Measurements from ENCODE around the gene ELFN2.

Gene ELFN2

DNA sequence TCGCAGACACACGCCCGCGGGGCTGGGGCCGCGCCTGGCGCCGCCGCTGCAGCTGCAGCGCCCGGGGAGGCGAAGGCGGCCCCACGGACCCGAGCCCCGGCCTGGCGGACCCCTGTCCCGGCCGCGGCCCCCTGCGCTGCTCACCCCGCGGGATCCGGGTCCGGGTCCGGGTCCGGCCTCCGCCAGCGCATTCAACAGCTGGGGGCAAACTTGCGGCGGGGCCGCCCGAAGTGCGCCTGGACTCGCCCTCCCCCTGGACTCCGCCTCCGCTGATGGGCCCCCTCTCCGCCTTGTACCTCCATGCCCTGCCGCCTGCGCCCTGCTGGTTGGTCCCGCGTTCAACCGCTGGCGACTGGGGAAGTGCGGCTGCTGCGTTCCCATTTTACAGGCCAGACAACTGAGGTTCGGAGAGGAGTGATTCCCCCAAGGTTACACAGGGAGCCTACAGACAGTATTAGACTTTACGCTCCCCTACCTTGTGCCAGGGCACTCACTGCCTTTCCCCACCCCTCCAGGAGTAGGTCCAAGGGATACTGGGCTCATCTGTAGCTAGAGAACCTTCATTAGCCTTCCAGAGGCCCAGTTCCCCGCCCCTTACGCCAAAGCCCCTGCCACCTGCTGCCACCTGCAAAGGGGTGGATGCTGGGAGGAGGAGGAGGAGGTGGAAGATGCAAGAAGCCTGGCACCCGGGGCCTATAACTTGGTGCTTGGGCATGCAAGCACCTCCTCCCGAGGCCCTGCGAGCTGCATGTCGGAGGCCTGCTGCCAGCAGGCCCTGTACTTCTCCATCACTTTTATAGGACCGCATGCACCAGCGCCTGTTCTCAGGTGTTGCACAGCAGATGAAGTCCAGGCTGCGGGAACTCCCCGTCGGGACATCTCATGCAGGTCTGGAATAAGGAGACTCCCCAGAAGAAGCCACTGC, 694 bp upstream of the ELFN2 start:
- no peak overlapping the region for H2BK120ac ChIP-seq (ENCODE audit: low read depth, low read length)
- H3K4ac ChIP-seq (ENCODE audit: low read length) = no peak overlapping the region
- H3K4me3 ChIP-seq (ENCODE audit: low read length in 2 of 2) = peak overlapping the region in 1 of 2 donors; percentile 75
- H3K79me1 ChIP-seq (ENCODE audit: low read depth, low read length) = no peaks in the 10 kb centered on the region
- H3K14ac ChIP-seq (ENCODE audit: low read length) = peak overlapping the region; percentile 57
- no peak overlapping the region for H2BK15ac ChIP-seq (ENCODE audit: low read length)
- H3K36me3 ChIP-seq (replicated peaks in 1 of 2; ENCODE audit: control insufficient read depth in 2 of 2, insufficient read depth in 2 of 2, low read length in 2 of 2) = no peaks in the 10 kb centered on the region
- H3K9me3 ChIP-seq (replicated peaks in 1 of 2; ENCODE audit: control insufficient read depth in 2 of 2, insufficient read depth in 1 of 2, low read depth in 1 of 2, low read length in 2 of 2) = peaks cover 0 to 5% of the 10 kb centered on the region in 2 donors
- peak overlapping the region; percentile 78 for H3K9ac ChIP-seq (ENCODE audit: low read depth, low read length, poor library complexity)
- H3K4me1 ChIP-seq (ENCODE audit: control insufficient read depth in 2 of 2, insufficient read depth in 1 of 2, low read depth in 1 of 2, low read length in 2 of 2) = peaks cover 7 to 12% of the 10 kb centered on the region in 2 donors
- H3K27ac ChIP-seq (replicated peaks; ENCODE audit: low read length) = no peak overlapping the region
- H2AK5ac ChIP-seq (ENCODE audit: low read depth, low read length) = peak overlapping the region; percentile 44
- H4K91ac ChIP-seq (ENCODE audit: low read depth, low read length, poor library complexity) = no peak overlapping the region
- peak overlapping the region; percentile 45 for H2AFZ ChIP-seq (ENCODE audit: low read length)
- H3K18ac ChIP-seq (ENCODE audit: low read length) = peak overlapping the region; percentile 93
- DNase-seq (ENCODE audit: low spot score) = no peak
- H2BK5ac ChIP-seq (ENCODE audit: low read length) = no peak overlapping the region
- peaks cover 23 to 94% (median 55%) of the 10 kb centered on the region in 3 experiments for H3K27me3 ChIP-seq (ENCODE audit: control insufficient read depth in 3 of 3, insufficient read depth in 3 of 3, low read depth in 1 of 3, low read length in 3 of 3)
- WGBS, 2 donors (ENCODE audit: extremely low coverage in 2 of 2, insufficient read length in 2 of 2, insufficient replicate concordance in 1 of 2) = no CpG with 5 or more reads among the region's 59 CpGs
- H4K8ac ChIP-seq (ENCODE audit: low read depth, low read length) = no peak overlapping the region
- H3K4me2 ChIP-seq (ENCODE audit: insufficient read depth, low read length, poor library complexity, severe bottlenecking) = peak overlapping the region; percentile 78
- H2BK12ac ChIP-seq (ENCODE audit: low read length) = no peak overlapping the region
- H3K23ac ChIP-seq (ENCODE audit: low read depth, low read length, poor library complexity) = peak overlapping the region; percentile 45

DNA sequence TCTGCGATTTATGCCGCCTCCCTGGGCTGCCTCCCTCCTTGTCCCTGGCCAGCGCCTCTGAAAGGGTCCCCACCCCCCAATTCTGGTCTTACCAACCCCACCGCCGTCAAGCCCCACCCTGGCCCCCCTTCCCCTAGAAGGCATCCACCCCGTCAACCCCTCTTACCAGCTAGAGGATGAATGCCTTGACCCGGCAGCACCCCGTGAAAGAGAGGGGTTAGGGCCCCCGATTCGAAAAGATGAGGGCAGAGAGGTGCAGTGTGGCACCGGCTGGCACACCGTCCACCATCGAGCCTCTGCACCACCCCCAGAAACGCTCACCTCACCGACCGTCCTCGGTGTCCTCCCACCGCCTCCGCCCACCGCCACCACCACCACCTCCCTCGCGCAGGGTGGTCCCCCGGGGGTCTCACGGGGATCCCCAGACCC, 559 bp downstream of the ELFN2 start:
- Histone ChIP-seq H3K4me1 (ENCODE audit: control insufficient read depth in 2 of 2, insufficient read depth in 1 of 2, low read depth in 1 of 2, low read length in 2 of 2) (peaks cover 7 to 8% of the 10 kb centered on the region in 2 donors), H4K91ac (ENCODE audit: low read depth, low read length, poor library complexity) (no peak overlapping the region), H3K4me2 (ENCODE audit: insufficient read depth, low read length, poor library complexity, severe bottlenecking) (peak overlapping the region; percentile 78), H2BK15ac (ENCODE audit: low read length) (no peak overlapping the region), H3K4ac (ENCODE audit: low read length) (no peak overlapping the region), H4K8ac (ENCODE audit: low read depth, low read length) (no peak overlapping the region), H3K18ac (ENCODE audit: low read length) (peak overlapping the region; percentile 89), H3K9me3 (replicated peaks in 1 of 2; ENCODE audit: control insufficient read depth in 2 of 2, insufficient read depth in 1 of 2, low read depth in 1 of 2, low read length in 2 of 2) (no peaks in the 10 kb centered on the region), H3K36me3 (replicated peaks in 1 of 2; ENCODE audit: control insufficient read depth in 2 of 2, insufficient read depth in 2 of 2, low read length in 2 of 2) (no peaks in the 10 kb centered on the region), H2BK120ac (ENCODE audit: low read depth, low read length) (no peak overlapping the region), H2AK5ac (ENCODE audit: low read depth, low read length) (peak overlapping the region; percentile 85), H3K14ac (ENCODE audit: low read length) (no peak overlapping the region), H2AFZ (ENCODE audit: low read length) (peak overlapping the region; percentile 45), H3K79me1 (ENCODE audit: low read depth, low read length) (no peaks in the 10 kb centered on the region), H2BK12ac (ENCODE audit: low read length) (peak overlapping the region; percentile 59), H2BK5ac (ENCODE audit: low read length) (no peak overlapping the region), H3K27ac (replicated peaks; ENCODE audit: low read length) (no peak overlapping the region), H3K23ac (ENCODE audit: low read depth, low read length, poor library complexity) (peak overlapping the region; percentile 92), H3K27me3 (ENCODE audit: control insufficient read depth in 3 of 3, insufficient read depth in 3 of 3, low read depth in 1 of 3, low read length in 3 of 3) (peaks cover 23 to 93% (median 55%) of the 10 kb centered on the region in 3 experiments), H3K4me3 (ENCODE audit: low read length in 2 of 2) (peak overlapping the region in 1 of 2 donors; percentile 75), H3K9ac (ENCODE audit: low read depth, low read length, poor library complexity) (peak overlapping the region; percentile 88)
- no CpG with 5 or more reads among the region's 24 CpGs for WGBS, 2 donors (ENCODE audit: extremely low coverage in 2 of 2, insufficient read length in 2 of 2, insufficient replicate concordance in 1 of 2)
- no peak for DNase-seq (ENCODE audit: low spot score)

DNA sequence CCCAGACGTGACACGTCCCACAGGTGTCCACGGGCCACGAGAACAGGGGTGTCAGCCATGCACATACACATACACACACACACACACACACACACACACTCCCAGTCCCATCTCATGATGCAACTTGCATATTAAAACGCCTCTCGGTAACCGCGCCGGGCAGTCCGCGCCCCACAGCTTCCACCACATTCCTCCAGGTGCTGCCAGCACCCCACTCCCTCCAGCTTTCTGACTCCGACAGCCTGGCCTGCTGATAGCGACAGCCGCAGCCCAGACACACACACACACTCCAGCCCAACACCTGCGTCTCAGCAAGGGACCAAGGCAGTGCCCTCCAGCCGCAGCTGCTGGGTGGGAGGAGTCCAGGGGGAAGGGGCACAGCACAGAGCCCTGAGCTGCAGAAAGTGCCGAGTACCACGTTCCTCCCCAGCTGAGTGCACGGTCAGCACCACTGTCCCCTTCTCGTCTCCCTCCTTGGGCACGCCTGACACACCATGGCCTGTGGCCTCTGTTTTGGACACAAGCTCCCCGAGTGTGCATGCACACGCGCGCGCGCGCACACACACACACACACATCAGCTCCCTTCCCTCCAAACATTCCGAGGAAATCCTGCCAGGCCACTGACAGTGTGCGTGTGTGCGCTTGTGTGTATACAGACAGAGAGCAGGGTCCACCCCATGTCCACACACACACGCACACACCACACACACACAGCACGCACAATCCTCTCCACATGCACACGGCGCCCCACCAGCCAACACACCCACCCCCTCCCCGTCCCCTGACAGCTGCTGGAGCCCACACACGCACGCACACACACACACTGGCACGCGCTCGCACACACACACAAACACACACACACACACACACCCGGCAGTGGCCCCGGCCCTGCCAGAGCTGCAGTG, 1.2 kb downstream of the ELFN2 start:
- Histone ChIP-seq H3K36me3 (replicated peaks in 1 of 2; ENCODE audit: control insufficient read depth in 2 of 2, insufficient read depth in 2 of 2, low read length in 2 of 2) (no peaks in the 10 kb centered on the region), H3K79me1 (ENCODE audit: low read depth, low read length) (no peaks in the 10 kb centered on the region), H2AFZ (ENCODE audit: low read length) (no peak overlapping the region), H2BK5ac (ENCODE audit: low read length) (no peak overlapping the region), H3K14ac (ENCODE audit: low read length) (peak overlapping the region; percentile 83), H2BK12ac (ENCODE audit: low read length) (peak overlapping the region; percentile 93), H2BK15ac (ENCODE audit: low read length) (peak overlapping the region; percentile 76), H4K8ac (ENCODE audit: low read depth, low read length) (no peak overlapping the region), H3K4me2 (ENCODE audit: insufficient read depth, low read length, poor library complexity, severe bottlenecking) (peak overlapping the region; percentile 30), H3K4me3 (ENCODE audit: low read length in 2 of 2) (peak overlapping the region in 1 of 2 donors; percentile 58), H2BK120ac (ENCODE audit: low read depth, low read length) (peak overlapping the region; percentile 53), H3K9ac (ENCODE audit: low read depth, low read length, poor library complexity) (peak overlapping the region; percentile 88), H3K4me1 (ENCODE audit: control insufficient read depth in 2 of 2, insufficient read depth in 1 of 2, low read depth in 1 of 2, low read length in 2 of 2) (peaks cover 7 to 8% of the 10 kb centered on the region in 2 donors), H3K4ac (ENCODE audit: low read length) (no peak overlapping the region), H3K27ac (replicated peaks; ENCODE audit: low read length) (no peak overlapping the region), H4K91ac (ENCODE audit: low read depth, low read length, poor library complexity) (peak overlapping the region; percentile 68), H3K23ac (ENCODE audit: low read depth, low read length, poor library complexity) (peak overlapping the region; percentile 90), H2AK5ac (ENCODE audit: low read depth, low read length) (peak overlapping the region; percentile 85), H3K27me3 (ENCODE audit: control insufficient read depth in 3 of 3, insufficient read depth in 3 of 3, low read depth in 1 of 3, low read length in 3 of 3) (peaks cover 23 to 93% (median 60%) of the 10 kb centered on the region in 3 experiments), H3K18ac (ENCODE audit: low read length) (peak overlapping the region; percentile 89), H3K9me3 (replicated peaks in 1 of 2; ENCODE audit: control insufficient read depth in 2 of 2, insufficient read depth in 1 of 2, low read depth in 1 of 2, low read length in 2 of 2) (no peaks in the 10 kb centered on the region)
- no CpG with 5 or more reads among the region's 43 CpGs for WGBS, 2 donors (ENCODE audit: extremely low coverage in 2 of 2, insufficient read length in 2 of 2, insufficient replicate concordance in 1 of 2)
- no peak for DNase-seq (ENCODE audit: low spot score)
